ENCODE measurements around the gene OTUB1. TPM values are rescaled to one million over a fixed set of nuclear protein-coding genes. Genes with fewer than 3 reads are reported as not detected.

Gene OTUB1
- total and polyA plus RNA-seq, 2 of the 13 experiments (the other 11 are each of a cell fraction or from before 2014, with no cell fraction given): 58.8 to 130 TPM

GRCh38 chr11:63986156-63986931 is at the start of gene OTUB1 (continued):
- TF ChIP-seq, protein P1, sequence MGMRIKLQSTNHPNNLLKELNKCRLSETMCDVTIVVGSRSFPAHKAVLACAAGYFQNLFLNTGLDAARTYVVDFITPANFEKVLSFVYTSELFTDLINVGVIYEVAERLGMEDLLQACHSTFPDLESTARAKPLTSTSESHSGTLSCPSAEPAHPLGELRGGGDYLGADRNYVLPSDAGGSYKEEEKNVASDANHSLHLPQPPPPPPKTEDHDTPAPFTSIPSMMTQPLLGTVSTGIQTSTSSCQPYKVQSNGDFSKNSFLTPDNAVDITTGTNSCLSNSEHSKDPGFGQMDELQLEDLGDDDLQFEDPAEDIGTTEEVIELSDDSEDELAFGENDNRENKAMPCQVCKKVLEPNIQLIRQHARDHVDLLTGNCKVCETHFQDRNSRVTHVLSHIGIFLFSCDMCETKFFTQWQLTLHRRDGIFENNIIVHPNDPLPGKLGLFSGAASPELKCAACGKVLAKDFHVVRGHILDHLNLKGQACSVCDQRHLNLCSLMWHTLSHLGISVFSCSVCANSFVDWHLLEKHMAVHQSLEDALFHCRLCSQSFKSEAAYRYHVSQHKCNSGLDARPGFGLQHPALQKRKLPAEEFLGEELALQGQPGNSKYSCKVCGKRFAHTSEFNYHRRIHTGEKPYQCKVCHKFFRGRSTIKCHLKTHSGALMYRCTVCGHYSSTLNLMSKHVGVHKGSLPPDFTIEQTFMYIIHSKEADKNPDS (CRISPR knock-in tag; IDR thresholded peaks at IDR 0.05): no peak
- no peak for TF ChIP-seq MAFG (CRISPR knock-in tag; IDR thresholded peaks at IDR 0.05)
- no peak for TF ChIP-seq SKI (IDR thresholded peaks at IDR 0.05; ENCODE audit: partially characterized antibody)
- no peak for TF ChIP-seq ZNF646 (CRISPR knock-in tag; IDR thresholded peaks at IDR 0.05)
- TF ChIP-seq KMT2B (CRISPR knock-in tag; IDR thresholded peaks at IDR 0.05): 0 out of 2 replicates have a peak, but pooled peaks have one; percentile 41
- TF ChIP-seq SETDB1 (CRISPR knock-in tag; IDR thresholded peaks at IDR 0.05; ENCODE audit: borderline replicate concordance): no peak
- TF ChIP-seq CEBPG (CRISPR knock-in tag; IDR thresholded peaks at IDR 0.05): no peak; the same call in 1 of the 2 replicates
- TF ChIP-seq ZBTB25 (CRISPR knock-in tag; IDR thresholded peaks at IDR 0.05): 0 out of 2 replicates have a peak, but pooled peaks have one; percentile 46
- TF ChIP-seq HBP1 (CRISPR knock-in tag; IDR thresholded peaks at IDR 0.05; ENCODE audit: low read depth): peak; percentile 33; the same call in 1 of the 2 replicates
- TF ChIP-seq PLRG1 (conservative IDR thresholded peaks at IDR 0.05): no peak
- no peak for TF ChIP-seq SUZ12 (IDR thresholded peaks at IDR 0.05; ENCODE audit: low read depth, low read length)
- TF ChIP-seq NPAS2 (CRISPR knock-in tag; IDR thresholded peaks at IDR 0.05; ENCODE audit: borderline replicate concordance): no peak
- 0 out of 2 replicates have a peak, but pooled peaks have one; percentile 27 for TF ChIP-seq ZNF101 (CRISPR knock-in tag; IDR thresholded peaks at IDR 0.05; ENCODE audit: borderline replicate concordance, low read depth)
- TF ChIP-seq TRIM24 (CRISPR knock-in tag; IDR thresholded peaks at IDR 0.05): no peak
- TF ChIP-seq, protein P2, sequence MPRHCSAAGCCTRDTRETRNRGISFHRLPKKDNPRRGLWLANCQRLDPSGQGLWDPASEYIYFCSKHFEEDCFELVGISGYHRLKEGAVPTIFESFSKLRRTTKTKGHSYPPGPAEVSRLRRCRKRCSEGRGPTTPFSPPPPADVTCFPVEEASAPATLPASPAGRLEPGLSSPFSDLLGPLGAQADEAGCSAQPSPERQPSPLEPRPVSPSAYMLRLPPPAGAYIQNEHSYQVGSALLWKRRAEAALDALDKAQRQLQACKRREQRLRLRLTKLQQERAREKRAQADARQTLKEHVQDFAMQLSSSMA (CRISPR knock-in tag; IDR thresholded peaks at IDR 0.05): no peak
